GM12878 (cell line): ENCODE measurements around the gene CAMKMT. TPM values are rescaled to one million over a fixed set of nuclear protein-coding genes. Genes with fewer than 3 reads are reported as not detected.

Experiments used
- ATAC-seq: fragments of 200-7000 bp; cut with Tn5 transposase; 3 replicates; pipeline ENCODE4 v1.9.1; 2020; ENCODE audit warnings: mild to moderate bottlenecking, moderate library complexity
- BruUV-seq: library from RNA; stranded (reverse); fragments of 400-500 nt; replicated peaks from 2 replicates; lab custom pipeline; 2021; lab: Mats Ljungman, UMichigan
- CTCF ChIA-PET: fragments of 300-600 bp; sonication (Branson Sonifier 250); formaldehyde crosslinking; extraction: SDS; loops from one replicate; lab custom pipeline; 2021; ENCODE audit warnings: inconsistent platforms; lab: Yijun Ruan, JAX
- POLR2A ChIA-PET: fragments of 350-600 bp; formaldehyde crosslinking; extraction: SDS; loops from one replicate; lab custom pipeline; 2021; ENCODE audit warnings: inconsistent platforms; lab: Charles Lee
- RAD21 ChIA-PET: fragments of 300-600 bp; sonication (Branson Sonifier 250); formaldehyde crosslinking; loops from one replicate; lab custom pipeline; 2023; ENCODE audit warnings: antibody characterized with exemption; ENCODE audit not compliant: unreplicated experiment; lab: Charles Lee
- SMC1A ChIA-PET: fragments of 300-600 bp; sonication (Branson Sonifier 250); formaldehyde crosslinking; loops from one replicate; lab custom pipeline; 2023; ENCODE audit not compliant: unreplicated experiment, uncharacterized antibody; lab: Charles Lee
- DNase-seq: peaks from one replicate; pipeline ENCODE4 v3.0.0-alpha.2; 2011; ENCODE audit warnings: low read depth, low spot score
- FAIRE-seq: peaks from 3 replicates; lab custom pipeline; 2011; peaks lifted over from hg19 to GRCh38; lab: Jason Lieb, UNC
- H2AFZ ChIP-seq: 2 replicates; pipeline ENCODE4 v1.6.0; 2011; ENCODE audit warnings: low read depth, low read length, control low read depth; ENCODE audit not compliant: control insufficient read depth
- H3K27ac ChIP-seq: 2 replicates; pipeline ENCODE4 v1.5.1; 2011; ENCODE audit warnings: control low read depth; ENCODE audit not compliant: control insufficient read depth, insufficient read depth
- H3K27me3 ChIP-seq, 2 experiments: replicated peaks in 1 of 2; 2 replicates each; pipeline versions ENCODE4 v1.6.0 to v1.6.1; 2011; ENCODE audit warnings: low read length in 1 of 2; ENCODE audit not compliant: control insufficient read depth in 2 of 2, insufficient read depth in 2 of 2
- H3K36me3 ChIP-seq, 2 experiments: 2 replicates each; pipeline ENCODE4 v1.5.1; 2011; ENCODE audit warnings: low read length in 1 of 2; ENCODE audit not compliant: control insufficient read depth in 2 of 2, insufficient read depth in 2 of 2
- H3K4me1 ChIP-seq: 2 replicates; pipeline ENCODE4 v1.6.1; 2011; ENCODE audit warnings: mild to moderate bottlenecking, low read length, moderate library complexity, mixed read lengths; ENCODE audit not compliant: control insufficient read depth, insufficient read depth
- H3K4me2 ChIP-seq: 2 replicates; pipeline ENCODE4 v1.6.0; 2011; ENCODE audit warnings: control low read depth; ENCODE audit not compliant: control insufficient read depth, insufficient read depth
- H3K4me3 ChIP-seq: fragments of 200-600 bp; sonication (generic); 2 replicates; pipeline ENCODE4 v1.5.1; 2016
- H3K79me2 ChIP-seq: 2 replicates; pipeline ENCODE4 v1.6.0; 2011; ENCODE audit warnings: low read length; ENCODE audit not compliant: control insufficient read depth, insufficient read depth
- H3K9ac ChIP-seq: 2 replicates; pipeline ENCODE4 v1.8.0; 2011; ENCODE audit warnings: low read length, control low read depth, mixed read lengths; ENCODE audit not compliant: control insufficient read depth, insufficient read depth
- H3K9me3 ChIP-seq: replicated peaks from 3 replicates; pipeline ENCODE4 v1.5.1; 2011; ENCODE audit warnings: mild to moderate bottlenecking, low read length; ENCODE audit not compliant: control insufficient read depth, insufficient read depth
- H4K20me1 ChIP-seq: 2 replicates; pipeline ENCODE4 v1.6.0; 2011; ENCODE audit not compliant: control insufficient read depth, insufficient read depth
- BACH1 ChIP-seq: fragments of 450-650 bp; IDR thresholded peaks from 2 replicates; pipeline ENCODE4 v1.6.1; 2017; ENCODE audit warnings: mild to moderate bottlenecking, borderline replicate concordance
- BRCA1 ChIP-seq: IDR thresholded peaks from 2 replicates; pipeline ENCODE4 v1.6.1; 2011; ENCODE audit warnings: low read depth, low read length, improper control_type of control experiment
- CHD2 ChIP-seq: IDR thresholded peaks from 2 replicates; pipeline ENCODE4 v1.6.1; 2011; ENCODE audit warnings: low read depth, low read length, improper control_type of control experiment, borderline replicate concordance
- E2F4 ChIP-seq: IDR thresholded peaks from 2 replicates; pipeline ENCODE4 v1.6.1; 2012; ENCODE audit warnings: low read depth, low read length, improper control_type of control experiment
- ESRRA ChIP-seq: IDR thresholded peaks from 2 replicates; pipeline ENCODE4 v1.6.1; 2012; ENCODE audit warnings: mild to moderate bottlenecking, low read length, improper control_type of control experiment
- ETV6 ChIP-seq, 2 experiments: fragments of 450-650 bp in 1 of 2; IDR thresholded peaks in 1 of 2; conservative IDR thresholded peaks in 1 of 2; 2 replicates each; pipeline ENCODE4 v1.6.1; 2014; ENCODE audit warnings: antibody characterized with exemption in 1 of 2, borderline replicate concordance in 1 of 2, low read depth in 1 of 2, mild to moderate bottlenecking in 1 of 2, moderate library complexity in 1 of 2
- FOXK2 ChIP-seq: fragments of 450-650 bp; IDR thresholded peaks from 2 replicates; pipeline ENCODE4 v1.6.1; 2017; ENCODE audit warnings: mild to moderate bottlenecking, moderate library complexity
- IRF5 ChIP-seq: fragments of 450-650 bp; IDR thresholded peaks from 2 replicates; pipeline ENCODE4 v1.6.1; 2017; ENCODE audit warnings: borderline replicate concordance
- NFIC ChIP-seq: IDR thresholded peaks from 2 replicates; pipeline ENCODE4 v1.6.1; 2012; ENCODE audit warnings: low read depth, mild to moderate bottlenecking, inconsistent platforms, low read length, moderate library complexity
- RB1 ChIP-seq: fragments of 450-650 bp; formaldehyde crosslinking; IDR thresholded peaks from 2 replicates; pipeline ENCODE4 v1.6.1; 2017; ENCODE audit warnings: mild to moderate bottlenecking, borderline replicate concordance
- RELA ChIP-seq: fragments of 450-650 bp; IDR thresholded peaks from 2 replicates; pipeline ENCODE4 v1.8.0; 2014; ENCODE audit warnings: borderline replicate concordance; ENCODE audit not compliant: partially characterized antibody
- ZBED1 ChIP-seq: IDR thresholded peaks from 2 replicates; pipeline ENCODE4 v1.6.1; 2016; ENCODE audit warnings: borderline replicate concordance
- ZNF274 ChIP-seq: IDR thresholded peaks from one replicate; pipeline ENCODE4 v1.8.0; 2011; ENCODE audit not compliant: insufficient read length, insufficient read depth
- ZNF622 ChIP-seq: fragments of 450-650 bp; IDR thresholded peaks from 2 replicates; pipeline ENCODE4 v1.6.1; 2017; ENCODE audit warnings: mild to moderate bottlenecking, inconsistent platforms
- ZSCAN29 ChIP-seq: fragments of 450-650 bp; IDR thresholded peaks from 2 replicates; pipeline ENCODE4 v1.6.1; 2017; ENCODE audit warnings: mild to moderate bottlenecking, moderate library complexity
- WGBS: methylation state at CpG from one replicate; pipeline ENCODE4 v1.1.6; 2016; ENCODE audit warnings: low lambda C conversion rate; ENCODE audit not compliant: insufficient replicate concordance, insufficient coverage; ENCODE audit errors: missing lambda C conversion rate; 5-methylcytosine and 5-hydroxymethylcytosine counted together
- in situ Hi-C: fragments of 300-500 bp; cut with MboI; formaldehyde crosslinking; loops from 9 replicates; pipeline ENCODE4 v1.14.3; 2018; ENCODE audit warnings: mixed read lengths
- intact Hi-C: fragments of 100-400 bp; cut with micrococcal nuclease; formaldehyde crosslinking; loops from one replicate; pipeline ENCODE4 v1.14.2; 2022; ENCODE audit not compliant: unreplicated experiment
- polyA plus RNA-seq, 11 experiments: library from polyadenylated mRNA; depleted of rRNA in 4 of 11; unstranded in 6 of 11; stranded (reverse) in 5 of 11; fragments of >200 nt; fragmentation: Nextera tagmentation in 4 of 11; fragmentation: Illumina TruSeq in 1 of 11; extraction: Ambion mirVana in 4 of 11; extraction: Trizol in 1 of 11; gene quantifications; 1 replicate in 1 of 11; 2 replicates in 10 of 11; pipeline versions ENCODE4 v1.2.1 to v1.2.3, GENCODE V29; 2011 to 2016; ENCODE audit warnings: inconsistent platforms in 2 of 11, missing spikeins in 2 of 11, low read depth in 1 of 11
- total RNA-seq, 4 experiments: library from RNA; depleted of rRNA in 3 of 4; stranded (reverse); fragments of >200 nt in 3 of 4; fragmentation: Illumina TruSeq in 1 of 4; extraction: Trizol in 1 of 4; gene quantifications; 2 replicates each; pipeline versions ENCODE4 v1.2.1 to v1.2.3, GENCODE V29; 2013 to 2021

Gene CAMKMT
- total and polyA plus RNA-seq, 10 of the 15 experiments (the other 5 are each of a cell fraction or from before 2014, with no cell fraction given), result 2.7 to 16.0 (median 11.8) TPM

- TF ChIP-seq ESRRA, result no peak
- TF ChIP-seq ZNF622, result no peak
- TF ChIP-seq E2F4, result no peak
- no peak for TF ChIP-seq ZNF274
Measured at GRCh38 chr2:44548221-44549098, 186.7 kb downstream of the CAMKMT start (continued).

- no peak overlapping the region for H3K4me2 ChIP-seq
- no peak for FAIRE-seq
- BruUV-seq, result no TSS peak
- no peak overlapping the region for H3K27ac ChIP-seq
- no peak overlapping the region for H3K4me3 ChIP-seq
- RAD21 ChIA-PET, result interaction anchor here (1.1 to 2.2 kb wide), 3 partner anchors 33 to 406 kb away, joined by 3 to 10 read pairs (median 3); no protein-coding TSS in a partner anchor
- SMC1A ChIA-PET, result interaction anchor here (0.8 to 2.9 kb wide), 7 partner anchors 9 to 118 kb away, joined by 3 to 17 read pairs (median 5); no protein-coding TSS in a partner anchor
- CTCF ChIA-PET, result interaction anchor here (0.8 to 1.5 kb wide), 6 partner anchors 32 to 406 kb away, joined by 3 to 13 read pairs (median 4); no protein-coding TSS in a partner anchor
- H3K79me2 ChIP-seq, result no peaks in the 10 kb centered on the region
- DNase-seq, result no peak
- no peak overlapping the region for H2AFZ ChIP-seq
- peaks cover 5% of the 10 kb centered on the region for H3K4me1 ChIP-seq
- H3K27me3 ChIP-seq, result no peaks in the 10 kb centered on the region
- no peaks in the 10 kb centered on the region for H4K20me1 ChIP-seq
- H3K9me3 ChIP-seq, result no peaks in the 10 kb centered on the region
- H3K9ac ChIP-seq, result no peak overlapping the region
- no peak for ATAC-seq
- in situ Hi-C loops (no loop called here), intact Hi-C loops (no loop called here)
- no peak for TF ChIP-seq BRCA1
- TF ChIP-seq RELA, result no peak
- no peak for TF ChIP-seq CHD2
- no peak for TF ChIP-seq ZBED1
- no peak for TF ChIP-seq IRF5
- TF ChIP-seq BACH1, result no peak
- TF ChIP-seq ZSCAN29, result no peak
- TF ChIP-seq NFIC, result no peak
- TF ChIP-seq RB1, result no peak
- TF ChIP-seq FOXK2, result no peak
- no peak for TF ChIP-seq ETV6 (conservative IDR thresholded peaks at IDR 0.05 in 1 of 2, IDR thresholded peaks at IDR 0.05 in 1 of 2; ENCODE audit: borderline replicate concordance in 1 of 2, low read depth in 1 of 2)
- WGBS, result 82% methylated on average over 1 of the region's 1 CpG
- POLR2A ChIA-PET, result no interaction called here
- H3K36me3 ChIP-seq, result no peaks in the 10 kb centered on the region
Measured at GRCh38 chr2:44549099-44549471, 187.3 kb downstream of the CAMKMT start.
